Measurements from ENCODE around the gene ITPR1.

DNA sequence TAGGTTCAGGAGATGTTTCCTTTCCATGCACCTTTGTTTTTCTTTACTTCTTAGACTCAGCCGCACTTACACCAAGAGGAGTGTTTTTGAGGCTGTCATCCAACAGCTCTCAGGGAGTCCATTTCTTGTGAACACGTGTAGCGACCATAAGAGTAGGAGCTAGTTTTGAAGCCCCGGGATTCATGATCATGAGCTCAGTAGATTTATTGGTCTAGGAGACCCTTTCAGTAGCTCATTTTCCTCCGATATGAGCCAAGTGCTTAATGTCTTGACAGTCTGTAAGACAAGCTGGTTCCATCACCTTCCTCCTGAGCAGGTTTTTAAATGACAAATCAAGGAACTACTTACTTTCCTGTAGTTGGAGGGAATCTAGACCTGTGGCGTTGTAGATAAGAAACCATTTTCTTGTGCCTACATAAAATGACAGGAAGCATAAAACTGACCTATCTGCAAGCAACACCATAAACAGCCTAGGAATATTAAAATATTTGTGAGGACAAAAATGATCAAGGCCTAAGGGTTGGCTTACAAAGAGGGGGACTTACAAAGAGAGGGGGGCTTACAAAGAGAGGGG is 313.5 kb downstream of the ITPR1 start:
- TF ChIP-seq POLR2AphosphoS5 (IDR thresholded peaks at IDR 0.05; ENCODE audit: borderline replicate concordance, low read depth, low read length) (no peak), EZH2 (IDR thresholded peaks at IDR 0.05) (no peak), FOXP2 (optimal IDR thresholded peaks at IDR 0.05; ENCODE audit: control extremely low read depth, extremely low read length, insufficient read depth) (no peak)

Data from SK-N-MC (cell line).